Heart left ventricle (tissue), 13 donors: ENCODE measurements around the gene MTX1.

ENCODE experiments used
- CTCF ChIP-seq, 12 donors: fragments of 200-600 bp; sonication (generic) in 4 of 12; IDR thresholded peaks; one replicate each; pipeline versions ENCODE4 v1.5.0 to v1.8.0; 2018 to 2022; ENCODE audit warnings: antibody characterized with exemption in 12 of 12, mild to moderate bottlenecking in 5 of 12
- POLR2A ChIP-seq, 2 donors: fragments of 450-650 bp; IDR thresholded peaks; one replicate each; pipeline ENCODE4 v1.6.1; 2017; ENCODE audit warnings: antibody characterized with exemption in 2 of 2, mild to moderate bottlenecking in 2 of 2, moderate library complexity in 2 of 2
- donor health status: ischemic (EF 13 %, LVEDD 7.1; RV severe dilation, severe dysfunction).
- donor health status: DM: no; HTN: yes; CAD: no.
- donor health status: DM: no; HTN: no; CAD: no.
- donor health status: ischemic (EF 25% LVEDD 6.9; RV normal size, moderate dysfunction).
- donor health status: ischemic (EF 25% LVEDD 5.7; RV mildly dilated, moderate dysfunction).
- donor health status: ischemic (EF 35%, LVEDD 5.7; RV mildly dilated, moderate dysfunction).
- donor health status: nonischemic (EF 11% LVEDD 7.7; RV severe dilation, severe dysfunction).
- donor health status: DM: yes; HTN: yes; CAD: no.
- donor health status: PGD.
- donor health status: ischemic (EF 29% LVEDD 5.4; RV normal size, mild dysfunction).
- donor health status: nonischemic (EF 23%, LVEDD 6.1; RV moderate dilation, normal function).

- peak in 1 of 12 donors; percentile 12 for TF ChIP-seq CTCF (IDR thresholded peaks at IDR 0.05)
- peak in 1 of 2 donors; percentile 49 for TF ChIP-seq POLR2A (IDR thresholded peaks at IDR 0.05)
Observed at GRCh38 chr1:155208541-155209311, at the start of gene MTX1.
